ENCODE results near the gene ZNF808. TPM values are rescaled to one million over a fixed set of nuclear protein-coding genes. Genes with fewer than 3 reads are reported as not detected.
A peak's percentile ranks its signal among the peaks of the same experiment; 100 is the strongest.
"Not testable (repeated sequence)": the region's sequence is repeated elsewhere in the genome, so short reads cannot be mapped to it uniquely, and the experiment has no call there.

The ZNF808 gene
- polyA plus RNA-seq, 12 donors, result 5.4 to 34.3 (median 8.7) TPM; not detected in 1

- DNase-seq, result no peak
These were observed 64.8 kb downstream of the ZNF808 start for GRCh38 chr19:52592301-52592700.

- not testable (repeated sequence) for DNase-seq
These were observed 66.0 kb downstream of the ZNF808 start for GRCh38 chr19:52593441-52593840.

- DNase-seq, result no peak
These were observed 71.8 kb downstream of the ZNF808 start for GRCh38 chr19:52599241-52599640.

GRCh38 chr19:52600639-52601024, 73.2 kb downstream of the ZNF808 start:
- no peak for DNase-seq

- peak; percentile 91 for DNase-seq
These were observed 73.8 kb downstream of the ZNF808 start for GRCh38 chr19:52601025-52601973.

- not testable (repeated sequence) for DNase-seq
These were observed 74.5 kb downstream of the ZNF808 start for GRCh38 chr19:52601974-52602366.

GRCh38 chr19:52602941-52603340, 75.5 kb downstream of the ZNF808 start:
- DNase-seq, result no peak

- DNase-seq, result no peak
These were observed 76.2 kb downstream of the ZNF808 start for GRCh38 chr19:52603558-52604207.

Other genes starting within 250 kb of the ZNF808 start
- gene ZNF480, start 230.5 kb upstream of the ZNF808 start, polyA plus RNA-seq (ENCODE audit: insufficient read length in 12 of 12), result 10 to 100 TPM in 6 of 12 donors, 1 to 10 TPM in 5, not detected in 1; 9.1 to 15.8 (median 10.1) TPM
- gene ZNF610, start 191.4 kb upstream of the ZNF808 start, polyA plus RNA-seq (ENCODE audit: insufficient read length in 12 of 12), result 1 to 10 TPM in 10 of 12 donors, not detected in 2; 3.9 to 8.8 (median 5.3) TPM
- gene ZNF880, start 157.7 kb upstream of the ZNF808 start, polyA plus RNA-seq (ENCODE audit: insufficient read length in 12 of 12), result 10 to 100 TPM in 10 of 12 donors, 1 to 10 TPM in 1, not detected in 1; 9.0 to 20.2 (median 15.7) TPM
- gene ZNF528, start 129.8 kb upstream of the ZNF808 start, polyA plus RNA-seq (ENCODE audit: insufficient read length in 12 of 12), result 10 to 100 TPM in 11 of 12 donors, not detected in 1; 14.7 to 38.1 (median 22.6) TPM
- 1 to 10 TPM in 2 of 12 donors, under 1 TPM in 8, not detected in 2; 0.47 to 1.9 (median 0.76) TPM for gene ZNF534, start 98.5 kb upstream of the ZNF808 start, polyA plus RNA-seq (ENCODE audit: insufficient read length in 12 of 12)
- gene ZNF578, start 74.1 kb upstream of the ZNF808 start, polyA plus RNA-seq (ENCODE audit: insufficient read length in 12 of 12), result 1 to 10 TPM in 10 of 12 donors, not detected in 2; 2.3 to 5.4 (median 3.1) TPM
- 10 to 100 TPM in 5 of 12 donors, 1 to 10 TPM in 6, not detected in 1; 7.7 to 15.9 (median 9.4) TPM for gene ZNF701, start 42.6 kb downstream of the ZNF808 start, polyA plus RNA-seq (ENCODE audit: insufficient read length in 12 of 12)
- 100 to 1,000 TPM in 1 of 12 donors, 10 to 100 TPM in 10, not detected in 1; 26.8 to 107 (median 43.4) TPM for gene ZNF83, start 110.7 kb downstream of the ZNF808 start, polyA plus RNA-seq (ENCODE audit: insufficient read length in 12 of 12)
- 10 to 100 TPM in 5 of 12 donors, 1 to 10 TPM in 6, not detected in 1; 6.1 to 26.3 (median 9.6) TPM for gene ZNF611, start 207.4 kb downstream of the ZNF808 start, polyA plus RNA-seq (ENCODE audit: insufficient read length in 12 of 12)